Mucosa of rectum (tissue), 2 donors: ENCODE data around the gene KCNK7.

ENCODE experiments used
- H3K27ac ChIP-seq, 2 donors: one replicate each; pipeline ENCODE4 v1.7.0; 2013; ENCODE audit warnings: inconsistent platforms in 2 of 2, low read depth in 2 of 2, low read length in 2 of 2
- H3K27me3 ChIP-seq, 2 donors: one replicate each; pipeline ENCODE4 v1.7.0; 2013; ENCODE audit warnings: low read length in 2 of 2; ENCODE audit not compliant: control insufficient read depth in 2 of 2, insufficient read depth in 2 of 2
- H3K36me3 ChIP-seq, 2 donors: one replicate each; pipeline ENCODE4 v1.7.0; 2013; ENCODE audit warnings: low read length in 2 of 2; ENCODE audit not compliant: control insufficient read depth in 2 of 2, insufficient read depth in 2 of 2
- H3K4me1 ChIP-seq, 2 donors: one replicate each; pipeline ENCODE4 v1.7.0; 2013; ENCODE audit warnings: low read length in 2 of 2, mild to moderate bottlenecking in 1 of 2; ENCODE audit not compliant: control insufficient read depth in 2 of 2, insufficient read depth in 2 of 2
- H3K4me3 ChIP-seq, 2 donors: one replicate each; pipeline ENCODE4 v1.7.0; 2013; ENCODE audit warnings: low read length in 2 of 2
- H3K9ac ChIP-seq, 2 donors: one replicate each; pipeline ENCODE4 v1.7.0; 2013; ENCODE audit warnings: low read length in 2 of 2, low read depth in 1 of 2, mild to moderate bottlenecking in 1 of 2
- H3K9me3 ChIP-seq, 2 donors: one replicate each; pipeline ENCODE4 v1.7.0; 2013; ENCODE audit warnings: low read length in 2 of 2; ENCODE audit not compliant: control insufficient read depth in 2 of 2
- donor health status: healthy.
- donor health status: Normal muscosa, but diverticular disease.

Gene KCNK7

GRCh38 chr11:65580756-65581155 is 14.8 kb downstream of the KCNK7 start:
- Histone ChIP-seq H3K9ac (no peak overlapping the region), H3K4me1 (peaks cover 27 to 28% of the 10 kb centered on the region in 2 donors), H3K27ac (no peak overlapping the region), H3K27me3 (no peaks in the 10 kb centered on the region), H3K36me3 (peaks cover 24 to 28% of the 10 kb centered on the region in 2 donors), H3K9me3 (no peaks in the 10 kb centered on the region), H3K4me3 (no peak overlapping the region)

- Histone ChIP-seq H3K27me3 (no peaks in the 10 kb centered on the region), H3K9ac (no peak overlapping the region), H3K9me3 (no peaks in the 10 kb centered on the region), H3K4me3 (no peak overlapping the region), H3K27ac (no peak overlapping the region), H3K36me3 (peaks cover 19 to 26% of the 10 kb centered on the region in 2 donors), H3K4me1 (peaks cover 32 to 33% of the 10 kb centered on the region in 2 donors)
These were observed 15.4 kb downstream of the KCNK7 start for GRCh38 chr11:65580031-65580692.

DNA sequence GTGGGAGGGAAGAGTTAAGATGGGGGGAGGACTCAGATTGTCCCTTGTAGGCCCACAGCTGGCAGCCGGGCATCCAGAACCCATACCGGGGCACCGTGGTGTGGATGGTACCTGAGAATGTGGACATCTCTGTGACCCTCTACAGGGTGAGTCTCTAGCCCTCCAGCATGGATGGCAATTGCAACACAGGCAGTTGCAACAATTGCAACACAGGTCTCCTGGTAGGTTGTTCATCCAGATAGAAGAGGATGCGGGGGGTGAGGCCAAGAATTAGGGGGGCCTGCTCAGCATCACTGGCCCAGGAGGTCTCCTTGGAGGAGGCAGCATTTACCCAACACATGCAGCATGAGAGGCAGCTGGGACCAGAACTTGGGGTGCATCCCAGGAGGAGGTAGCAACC is 16.3 kb downstream of the KCNK7 start:
- Histone ChIP-seq H3K4me3 (no peak overlapping the region), H3K36me3 (peaks cover 19 to 26% of the 10 kb centered on the region in 2 donors), H3K9ac (no peak overlapping the region), H3K27ac (no peak overlapping the region), H3K4me1 (peaks cover 37 to 39% of the 10 kb centered on the region in 2 donors), H3K27me3 (no peaks in the 10 kb centered on the region), H3K9me3 (no peaks in the 10 kb centered on the region)

DNA sequence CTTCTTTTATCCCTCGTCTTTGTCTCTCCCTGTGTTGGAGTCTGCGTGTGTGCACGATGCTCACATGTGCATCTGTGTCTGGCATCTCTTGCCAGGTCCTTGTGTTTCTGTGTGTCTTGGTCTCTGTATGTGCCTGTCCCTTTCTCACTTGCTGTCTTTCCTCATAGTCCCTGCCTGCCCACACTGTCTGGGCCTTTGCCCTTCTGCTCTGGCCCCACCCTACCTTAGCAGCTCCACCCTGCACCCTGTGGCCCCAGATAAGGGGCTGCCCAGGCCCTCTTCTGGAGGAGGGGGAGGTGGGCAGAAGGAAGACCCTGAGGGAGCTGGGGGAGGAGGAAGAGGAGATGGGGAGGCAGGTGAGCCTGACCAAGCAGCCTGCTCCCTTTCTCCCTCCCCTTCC is 16.9 kb downstream of the KCNK7 start:
- peaks cover 16 to 26% of the 10 kb centered on the region in 2 donors for H3K36me3 ChIP-seq
- peak overlapping the region in 1 of 2 donors; percentile 85 for H3K9ac ChIP-seq
- H3K27me3 ChIP-seq = no peaks in the 10 kb centered on the region
- peak overlapping the region in 1 of 2 donors; percentile 27 for H3K27ac ChIP-seq
- peaks cover 40 to 42% of the 10 kb centered on the region in 2 donors for H3K4me1 ChIP-seq
- H3K9me3 ChIP-seq = no peaks in the 10 kb centered on the region
- H3K4me3 ChIP-seq = no peak overlapping the region

DNA sequence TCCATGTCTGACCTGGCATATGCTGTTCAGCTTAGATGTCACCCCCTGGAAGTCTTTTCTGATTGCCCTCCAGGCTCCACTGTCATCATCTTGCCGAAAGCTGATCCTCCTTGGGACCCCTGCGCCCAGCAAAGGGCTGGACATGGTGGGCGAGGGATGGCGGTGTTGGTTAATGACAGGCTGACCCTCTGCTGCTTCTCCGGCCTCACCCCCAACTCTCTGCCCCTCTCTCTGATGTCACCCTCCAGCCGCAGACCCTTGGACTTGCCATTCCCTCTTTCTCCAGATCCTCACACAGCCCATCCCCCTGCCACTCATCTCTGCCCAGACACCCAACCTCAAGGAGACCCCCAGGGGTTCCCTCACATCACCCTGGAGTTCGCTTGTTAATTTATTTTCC is 17.5 kb downstream of the KCNK7 start:
- peaks cover 46 to 47% of the 10 kb centered on the region in 2 donors for H3K4me1 ChIP-seq
- H3K4me3 ChIP-seq = peak overlapping the region; percentile 66 to 79

DNA sequence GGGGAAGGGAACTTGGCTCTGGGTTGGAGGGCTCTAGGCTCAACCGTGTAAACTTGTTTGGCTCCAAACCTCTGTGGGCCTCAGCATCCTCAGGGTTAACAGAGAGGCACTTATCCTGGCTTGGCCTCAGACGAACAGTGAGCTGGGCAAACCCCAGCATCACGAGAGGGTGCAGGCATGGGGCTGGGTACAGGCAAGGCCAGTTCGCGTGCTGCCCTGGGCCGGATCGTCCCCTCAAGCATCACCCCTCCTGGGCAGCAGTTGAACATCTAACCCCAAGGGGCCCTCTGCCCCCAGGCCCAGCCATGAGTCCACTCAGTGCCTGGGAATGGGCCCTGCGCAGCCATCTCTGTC is 17.9 kb downstream of the KCNK7 start:
- Histone ChIP-seq H3K4me3 (peak overlapping the region; percentile 66 to 79), H3K4me1 (peaks cover 48 to 51% of the 10 kb centered on the region in 2 donors)

More for the DNA sequence above, 17.5 kb downstream of the KCNK7 start:
- Histone ChIP-seq H3K27ac (peak overlapping the region in 1 of 2 donors; percentile 90), H3K27me3 (no peaks in the 10 kb centered on the region), H3K36me3 (peaks cover 16 to 26% of the 10 kb centered on the region in 2 donors), H3K9me3 (no peaks in the 10 kb centered on the region), H3K9ac (peak overlapping the region; percentile 85 to 87)

DNA sequence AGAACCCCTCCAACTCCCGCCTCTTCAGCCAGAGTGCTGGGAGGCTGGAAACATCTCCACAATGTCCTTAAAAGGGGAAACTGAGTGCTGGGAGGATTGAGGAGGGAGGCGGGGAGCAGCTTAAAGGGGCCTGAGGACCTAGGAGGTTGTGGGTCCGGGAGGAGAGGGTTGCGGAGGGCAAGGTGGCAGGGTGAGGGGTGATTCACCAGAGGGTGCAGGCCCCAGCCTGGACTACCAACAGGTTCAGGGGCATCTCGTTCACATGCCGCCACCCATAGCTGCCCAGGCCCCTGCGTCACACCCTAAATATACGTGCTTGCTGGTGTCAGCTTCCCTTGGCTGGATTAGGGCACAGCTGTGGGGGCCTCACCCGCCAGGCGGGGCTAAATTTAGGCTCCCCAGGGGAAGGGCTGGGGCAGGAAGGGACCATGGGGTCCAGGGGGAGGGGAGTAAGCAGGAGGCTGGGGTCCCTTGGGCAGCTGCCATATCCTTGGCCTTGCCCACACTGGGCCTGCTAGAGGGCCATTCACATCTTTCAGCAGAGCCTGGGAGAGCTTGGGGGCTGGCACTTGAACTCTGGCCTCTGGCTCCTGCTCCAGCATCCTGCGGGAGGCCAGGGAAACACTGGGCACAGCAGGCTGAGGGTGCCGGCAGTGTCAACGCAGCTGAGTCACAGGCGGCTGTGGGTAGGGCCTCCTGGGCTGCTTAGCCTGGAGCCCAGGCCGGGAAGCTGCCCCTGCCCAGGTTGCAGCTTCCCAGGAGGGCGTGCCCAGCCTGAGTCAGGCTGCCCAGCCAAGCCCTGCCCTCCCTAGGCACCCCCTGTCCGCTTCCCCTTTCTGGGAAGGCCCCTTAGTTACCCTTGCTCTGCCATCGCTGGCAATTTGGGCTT is 18.5 kb downstream of the KCNK7 start:
- no peaks in the 10 kb centered on the region for H3K27me3 ChIP-seq
- H3K36me3 ChIP-seq = peaks cover 16 to 26% of the 10 kb centered on the region in 2 donors
- H3K27ac ChIP-seq = peak overlapping the region; percentile 81 to 90
- H3K9me3 ChIP-seq = no peaks in the 10 kb centered on the region
- peak overlapping the region; percentile 66 to 79 for H3K4me3 ChIP-seq
- H3K9ac ChIP-seq = peak overlapping the region; percentile 85 to 87
- peaks cover 48 to 51% of the 10 kb centered on the region in 2 donors for H3K4me1 ChIP-seq

More for the DNA sequence above, 17.9 kb downstream of the KCNK7 start:
- Histone ChIP-seq H3K9ac (peak overlapping the region; percentile 85 to 87), H3K36me3 (peaks cover 16 to 26% of the 10 kb centered on the region in 2 donors), H3K9me3 (no peaks in the 10 kb centered on the region), H3K27me3 (no peaks in the 10 kb centered on the region), H3K27ac (peak overlapping the region; percentile 81 to 90)

- peak overlapping the region; percentile 66 to 79 for H3K4me3 ChIP-seq
- peaks cover 56 to 59% of the 10 kb centered on the region in 2 donors for H3K4me1 ChIP-seq
- H3K9ac ChIP-seq = peak overlapping the region; percentile 85 to 87
- H3K36me3 ChIP-seq = peaks cover 12 to 21% of the 10 kb centered on the region in 2 donors
- H3K27ac ChIP-seq = peak overlapping the region; percentile 81 to 90
- no peaks in the 10 kb centered on the region for H3K9me3 ChIP-seq
- H3K27me3 ChIP-seq = no peaks in the 10 kb centered on the region
These were observed 19.3 kb downstream of the KCNK7 start for GRCh38 chr11:65576232-65576866.

GRCh38 chr11:65575568-65576231 is 19.9 kb downstream of the KCNK7 start, which contains the start of gene EHBP1L1:
TSS of gene EHBP1L1 (plus strand) at chr11:65576053. CDS start at chr11:65576303, 250 bp downstream.
- Histone ChIP-seq H3K27me3 (no peaks in the 10 kb centered on the region), H3K4me3 (peak within 1 kb of the TSS; percentile 72 to 82), H3K36me3 (peaks cover 7 to 16% of the 10 kb centered on the region in 2 donors), H3K27ac (peak within 1 kb of the TSS; percentile 90 to 93), H3K9me3 (no peaks in the 10 kb centered on the region), H3K4me1 (peaks cover 62 to 65% of the 10 kb centered on the region in 2 donors), H3K9ac (peak within 1 kb of the TSS; percentile 85 to 87)
